ENCODE data around the gene HS6ST2.

Gene HS6ST2

GRCh38 chrX:132791714-132792113, 166.7 kb downstream of the HS6ST2 start:
- TF ChIP-seq CTCF (IDR thresholded peaks at IDR 0.05; ENCODE audit: insufficient read depth, missing control alignments): no peak
- DNase-seq (ENCODE audit: insufficient read length, low spot score): no peak
- FAIRE-seq: no peak

GRCh38 chrX:132790329-132790728, 168.1 kb downstream of the HS6ST2 start:
- FAIRE-seq: no peak
- TF ChIP-seq CTCF (IDR thresholded peaks at IDR 0.05; ENCODE audit: insufficient read depth, missing control alignments): no peak
- no peak for DNase-seq (ENCODE audit: insufficient read length, low spot score)

GRCh38 chrX:132786217-132786616, 172.2 kb downstream of the HS6ST2 start:
- no peak for DNase-seq (ENCODE audit: insufficient read length, low spot score)
- no peak for FAIRE-seq
- TF ChIP-seq CTCF (IDR thresholded peaks at IDR 0.05; ENCODE audit: insufficient read depth, missing control alignments): no peak

- DNase-seq (ENCODE audit: insufficient read length, low spot score) (no peak), FAIRE-seq (no peak)
- TF ChIP-seq CTCF (IDR thresholded peaks at IDR 0.05; ENCODE audit: insufficient read depth, missing control alignments): no peak
Observed at GRCh38 chrX:132778917-132779316, 179.5 kb downstream of the HS6ST2 start.

- DNase-seq (ENCODE audit: insufficient read length, low spot score) (no peak), FAIRE-seq (no peak)
- TF ChIP-seq CTCF (IDR thresholded peaks at IDR 0.05; ENCODE audit: insufficient read depth, missing control alignments): no peak
Observed at GRCh38 chrX:132776486-132777210, 181.8 kb downstream of the HS6ST2 start.

- FAIRE-seq (no peak), DNase-seq (ENCODE audit: insufficient read length, low spot score) (no peak)
- no peak for TF ChIP-seq CTCF (IDR thresholded peaks at IDR 0.05; ENCODE audit: insufficient read depth, missing control alignments)
Observed at GRCh38 chrX:132775263-132775823, 183.1 kb downstream of the HS6ST2 start.

GRCh38 chrX:132774010-132774714, 184.3 kb downstream of the HS6ST2 start:
- DNase-seq (ENCODE audit: insufficient read length, low spot score) (no peak), FAIRE-seq (no peak)
- no peak for TF ChIP-seq CTCF (IDR thresholded peaks at IDR 0.05; ENCODE audit: insufficient read depth, missing control alignments)
